Gastroesophageal sphincter (tissue), 3 donors: ENCODE results near the gene SNX24.

Experiments
- EP300 ChIP-seq: sonication (generic); formaldehyde crosslinking; IDR thresholded peaks from one replicate; pipeline ENCODE4 v1.6.1; 2017; ENCODE audit warnings: antibody characterized with exemption, mild to moderate bottlenecking
- POLR2A ChIP-seq, 2 donors: fragments of 450-650 bp; IDR thresholded peaks; one replicate each; pipeline ENCODE4 v1.6.1; 2017; ENCODE audit warnings: antibody characterized with exemption in 2 of 2, mild to moderate bottlenecking in 2 of 2, moderate library complexity in 1 of 2
- POLR2AphosphoS5 ChIP-seq: sonication (generic); formaldehyde crosslinking; IDR thresholded peaks from one replicate; pipeline ENCODE4 v1.6.1; 2017; ENCODE audit warnings: antibody characterized with exemption
- TF ChIP-seq, protein P1 (sequence below), 4 experiments: fragments of 200-600 bp in 2 of 4; fragments of 450-650 bp in 2 of 4; sonication (generic) in 1 of 4; IDR thresholded peaks; one replicate each; pipeline ENCODE4 v1.5.1; 2017 to 2019; ENCODE audit warnings: antibody characterized with exemption in 4 of 4, mild to moderate bottlenecking in 2 of 4, moderate library complexity in 2 of 4

- TF ChIP-seq, protein P1, sequence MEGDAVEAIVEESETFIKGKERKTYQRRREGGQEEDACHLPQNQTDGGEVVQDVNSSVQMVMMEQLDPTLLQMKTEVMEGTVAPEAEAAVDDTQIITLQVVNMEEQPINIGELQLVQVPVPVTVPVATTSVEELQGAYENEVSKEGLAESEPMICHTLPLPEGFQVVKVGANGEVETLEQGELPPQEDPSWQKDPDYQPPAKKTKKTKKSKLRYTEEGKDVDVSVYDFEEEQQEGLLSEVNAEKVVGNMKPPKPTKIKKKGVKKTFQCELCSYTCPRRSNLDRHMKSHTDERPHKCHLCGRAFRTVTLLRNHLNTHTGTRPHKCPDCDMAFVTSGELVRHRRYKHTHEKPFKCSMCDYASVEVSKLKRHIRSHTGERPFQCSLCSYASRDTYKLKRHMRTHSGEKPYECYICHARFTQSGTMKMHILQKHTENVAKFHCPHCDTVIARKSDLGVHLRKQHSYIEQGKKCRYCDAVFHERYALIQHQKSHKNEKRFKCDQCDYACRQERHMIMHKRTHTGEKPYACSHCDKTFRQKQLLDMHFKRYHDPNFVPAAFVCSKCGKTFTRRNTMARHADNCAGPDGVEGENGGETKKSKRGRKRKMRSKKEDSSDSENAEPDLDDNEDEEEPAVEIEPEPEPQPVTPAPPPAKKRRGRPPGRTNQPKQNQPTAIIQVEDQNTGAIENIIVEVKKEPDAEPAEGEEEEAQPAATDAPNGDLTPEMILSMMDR (IDR thresholded peaks at IDR 0.05), result no peak
- no peak for TF ChIP-seq EP300
- TF ChIP-seq POLR2AphosphoS5, result no peak
- no peak for TF ChIP-seq POLR2A (IDR thresholded peaks at IDR 0.05)
These were observed 202.3 kb downstream of the SNX24 start for GRCh38 chr5:123047706-123048105.
